GM10847 (cell line): ENCODE results near the gene ATXN7L3.

Experiments used
- POLR2A ChIP-seq: IDR thresholded peaks from 2 replicates; pipeline ENCODE4 v1.6.1; 2011; ENCODE audit not compliant: insufficient read length; ENCODE audit errors: extremely low read depth

The ATXN7L3 gene

GRCh38 chr17:44199553-44200477 is at the start of gene ATXN7L3:
ATXN7L3 (minus strand) TSS chr17:44199884; CDS start chr17:44198070, 1,814 bp downstream.
- peak; percentile 47 for TF ChIP-seq POLR2A

GRCh38 chr17:44247876-44248736 is 48.4 kb upstream of the ATXN7L3 start:
- no peak for TF ChIP-seq POLR2A

- no peak for TF ChIP-seq POLR2A
Observed at GRCh38 chr17:44247440-44247841, 47.8 kb upstream of the ATXN7L3 start.

- no peak for TF ChIP-seq POLR2A
Observed at GRCh38 chr17:44241106-44241624, 41.5 kb upstream of the ATXN7L3 start.

GRCh38 chr17:44236444-44236991 is 36.8 kb upstream of the ATXN7L3 start:
- no peak for TF ChIP-seq POLR2A

GRCh38 chr17:44235583-44235936 is 35.9 kb upstream of the ATXN7L3 start:
- TF ChIP-seq POLR2A, result no peak

GRCh38 chr17:44233582-44233981 is 33.9 kb upstream of the ATXN7L3 start:
- TF ChIP-seq POLR2A, result no peak

GRCh38 chr17:44232061-44232460 is 32.4 kb upstream of the ATXN7L3 start:
- no peak for TF ChIP-seq POLR2A

GRCh38 chr17:44230140-44230539 is 30.5 kb upstream of the ATXN7L3 start:
- TF ChIP-seq POLR2A, result no peak

GRCh38 chr17:44229090-44229489 is 29.4 kb upstream of the ATXN7L3 start:
- TF ChIP-seq POLR2A, result no peak

- no peak for TF ChIP-seq POLR2A
Observed at GRCh38 chr17:44223541-44224071, 23.9 kb upstream of the ATXN7L3 start.

- TF ChIP-seq POLR2A, result no peak
Observed at GRCh38 chr17:44222112-44222869, 22.6 kb upstream of the ATXN7L3 start.

- no peak for TF ChIP-seq POLR2A
Observed at GRCh38 chr17:44221862-44222111, 22.1 kb upstream of the ATXN7L3 start.

GRCh38 chr17:44221084-44221861 is 21.6 kb upstream of the ATXN7L3 start:
- TF ChIP-seq POLR2A, result no peak
